Bronchial epithelial cell (primary cell): ENCODE results near the gene OSBPL3. TPM values are rescaled to one million over a fixed set of nuclear protein-coding genes. Genes with fewer than 3 reads are reported as not detected.

Source experiments
- DNase-seq: peaks from one replicate; pipeline ENCODE4 v3.0.0-alpha.2; 2010; ENCODE audit warnings: low read depth
- FAIRE-seq: peaks from 2 replicates; lab custom pipeline; 2011; peaks lifted over from hg19 to GRCh38; lab: Jason Lieb, UNC
- H3K27me3 ChIP-seq: 2 replicates; pipeline ENCODE4 v1.5.1; 2011; ENCODE audit warnings: low read length; ENCODE audit not compliant: control insufficient read depth, insufficient read depth
- H3K36me3 ChIP-seq: 2 replicates; pipeline ENCODE4 v1.5.1; 2011; ENCODE audit warnings: low read length; ENCODE audit not compliant: control insufficient read depth, insufficient read depth
- H3K4me3 ChIP-seq: 2 replicates; pipeline ENCODE4 v1.5.1; 2011; ENCODE audit warnings: mild to moderate bottlenecking, low read depth, low read length, control low read depth
- CTCF ChIP-seq: IDR thresholded peaks from 2 replicates; pipeline ENCODE4 v1.5.1; 2011; ENCODE audit warnings: mild to moderate bottlenecking, moderate library complexity, low read length, control low read depth, inconsistent platforms; ENCODE audit not compliant: insufficient read depth, severe bottlenecking
- total RNA-seq: library from RNA; depleted of rRNA; stranded (reverse); fragments of >200 nt; gene quantifications from 2 replicates; pipeline ENCODE4 v1.2.1, GENCODE V29; 2014

The OSBPL3 gene
- total RNA-seq, 1 donor from 2014 or later: 25.0 TPM

- no peak for TF ChIP-seq CTCF
- FAIRE-seq (no peak), DNase-seq (no peak)
- Histone ChIP-seq H3K36me3 (peaks cover 10% of the 10 kb centered on the region), H3K27me3 (no peaks in the 10 kb centered on the region), H3K4me3 (no peak overlapping the region)
These were observed 158.3 kb downstream of the OSBPL3 start for GRCh38 chr7:24821754-24822054.

GRCh38 chr7:24821045-24821753 is 158.8 kb downstream of the OSBPL3 start:
- peak; percentile 58 for FAIRE-seq
- TF ChIP-seq CTCF: peak; percentile 26
- peak; percentile 99 for DNase-seq
- Histone ChIP-seq H3K4me3 (no peak overlapping the region), H3K36me3 (peaks cover 10% of the 10 kb centered on the region), H3K27me3 (no peaks in the 10 kb centered on the region)

- H3K36me3 ChIP-seq: peaks cover 10% of the 10 kb centered on the region
- TF ChIP-seq CTCF: no peak
- no peak overlapping the region for H3K4me3 ChIP-seq
- no peaks in the 10 kb centered on the region for H3K27me3 ChIP-seq
- no peak for FAIRE-seq
- no peak for DNase-seq
These were observed 159.3 kb downstream of the OSBPL3 start for GRCh38 chr7:24820730-24821044.

GRCh38 chr7:24819916-24820689 is 159.9 kb downstream of the OSBPL3 start:
- DNase-seq: peak; percentile 79
- FAIRE-seq: no peak
- Histone ChIP-seq H3K27me3 (no peaks in the 10 kb centered on the region), H3K36me3 (peaks cover 10% of the 10 kb centered on the region), H3K4me3 (no peak overlapping the region)
- TF ChIP-seq CTCF: peak; percentile 83

GRCh38 chr7:24817339-24817738 is 162.6 kb downstream of the OSBPL3 start:
- DNase-seq (no peak), FAIRE-seq (no peak)
- no peak for TF ChIP-seq CTCF
- Histone ChIP-seq H3K4me3 (no peak overlapping the region), H3K36me3 (peaks cover 5% of the 10 kb centered on the region), H3K27me3 (no peaks in the 10 kb centered on the region)
